Kidney (tissue), 14 donors: ENCODE results near the gene HOXD4. TPM values are rescaled to one million over a fixed set of nuclear protein-coding genes. Genes with fewer than 3 reads are reported as not detected.

Source experiments
- DNase-seq, 5 donors: peaks; one replicate each; pipeline ENCODE4 v3.0.0-alpha.2; 2013 to 2020
- FAIRE-seq: peaks from 2 replicates; lab custom pipeline; 2012; peaks lifted over from hg19 to GRCh38; lab: Jason Lieb, UNC
- H3K27ac ChIP-seq, 2 donors: one replicate each; pipeline ENCODE4 v1.7.0; 2013; ENCODE audit warnings: low read depth in 2 of 2, low read length in 2 of 2, inconsistent platforms in 1 of 2
- H3K27me3 ChIP-seq: one replicate; pipeline ENCODE4 v1.7.1; 2013; ENCODE audit warnings: low read length, inconsistent platforms; ENCODE audit not compliant: control insufficient read depth, insufficient read depth
- H3K36me3 ChIP-seq, 3 donors: one replicate each; pipeline versions ENCODE4 v1.7.0 to v1.7.1; 2013; ENCODE audit warnings: low read length in 3 of 3, control low read depth in 1 of 3, inconsistent platforms in 1 of 3; ENCODE audit not compliant: insufficient read depth in 3 of 3, control insufficient read depth in 2 of 3
- H3K4me1 ChIP-seq, 3 donors: one replicate each; pipeline versions ENCODE4 v1.7.0 to v1.7.1; 2013; ENCODE audit warnings: low read length in 3 of 3, inconsistent platforms in 1 of 3, low read depth in 1 of 3; ENCODE audit not compliant: control insufficient read depth in 2 of 3, insufficient read depth in 2 of 3
- H3K4me3 ChIP-seq, 3 donors: one replicate each; pipeline versions ENCODE4 v1.7.0 to v1.8.1; 2013; ENCODE audit warnings: low read length in 3 of 3, control low read depth in 1 of 3, inconsistent platforms in 1 of 3
- H3K9ac ChIP-seq, 3 donors: one replicate each; pipeline versions ENCODE4 v1.7.0 to v1.7.1; 2013; ENCODE audit warnings: low read length in 3 of 3, control low read depth in 1 of 3, inconsistent platforms in 1 of 3
- H3K9me3 ChIP-seq, 3 donors: one replicate each; pipeline versions ENCODE4 v1.7.0 to v1.7.1; 2013; ENCODE audit warnings: low read length in 3 of 3, control low read depth in 1 of 3, inconsistent platforms in 1 of 3; ENCODE audit not compliant: control insufficient read depth in 2 of 3, insufficient read depth in 1 of 3
- intact Hi-C: fragments of 100-400 bp; cut with DNase I; formaldehyde crosslinking; loops from one replicate; pipeline ENCODE4 v1.11.1; 2022
- polyA plus RNA-seq: library from polyadenylated mRNA; stranded (reverse); fragments of 350-450 nt; fragmentation: Illumina TruSeq; extraction: RNeasy Lipid Tissue Mini Kit (QIAGEN cat#74804); gene quantifications from one replicate; pipeline ENCODE4 v1.2.3, GENCODE V29; 2014; ENCODE audit warnings: low read depth, low replicate concordance; ENCODE audit not compliant: insufficient read depth
- total RNA-seq: library from RNA; stranded (reverse); fragmentation: NEBNext Ultra II Directional; extraction: Animal tissue kit (Norgen Biotek cat#: 25700); gene quantifications from one replicate; pipeline ENCODE4 v1.2.1, GENCODE V29; 2021
- TF ChIP-seq, protein P1 (sequence below): IDR thresholded peaks from 3 replicates; pipeline ENCODE4 v1.5.1; 2012; ENCODE audit warnings: mild to moderate bottlenecking, moderate library complexity, borderline replicate concordance; ENCODE audit not compliant: insufficient read depth; ENCODE audit errors: extremely low read depth
- donor health status: control.
- donor health status: control.
- donor health status: control.
- donor health status: control.
- donor health status: control.
- donor health status: DM: yes; HTN: yes; CAD: no.
- donor health status: Normal renal cell carcinoma (clear cell type).

HOXD4 gene
- total and polyA plus RNA-seq, 2 donors from 2014 or later, result 12.1 to 27.8 TPM

DNA sequence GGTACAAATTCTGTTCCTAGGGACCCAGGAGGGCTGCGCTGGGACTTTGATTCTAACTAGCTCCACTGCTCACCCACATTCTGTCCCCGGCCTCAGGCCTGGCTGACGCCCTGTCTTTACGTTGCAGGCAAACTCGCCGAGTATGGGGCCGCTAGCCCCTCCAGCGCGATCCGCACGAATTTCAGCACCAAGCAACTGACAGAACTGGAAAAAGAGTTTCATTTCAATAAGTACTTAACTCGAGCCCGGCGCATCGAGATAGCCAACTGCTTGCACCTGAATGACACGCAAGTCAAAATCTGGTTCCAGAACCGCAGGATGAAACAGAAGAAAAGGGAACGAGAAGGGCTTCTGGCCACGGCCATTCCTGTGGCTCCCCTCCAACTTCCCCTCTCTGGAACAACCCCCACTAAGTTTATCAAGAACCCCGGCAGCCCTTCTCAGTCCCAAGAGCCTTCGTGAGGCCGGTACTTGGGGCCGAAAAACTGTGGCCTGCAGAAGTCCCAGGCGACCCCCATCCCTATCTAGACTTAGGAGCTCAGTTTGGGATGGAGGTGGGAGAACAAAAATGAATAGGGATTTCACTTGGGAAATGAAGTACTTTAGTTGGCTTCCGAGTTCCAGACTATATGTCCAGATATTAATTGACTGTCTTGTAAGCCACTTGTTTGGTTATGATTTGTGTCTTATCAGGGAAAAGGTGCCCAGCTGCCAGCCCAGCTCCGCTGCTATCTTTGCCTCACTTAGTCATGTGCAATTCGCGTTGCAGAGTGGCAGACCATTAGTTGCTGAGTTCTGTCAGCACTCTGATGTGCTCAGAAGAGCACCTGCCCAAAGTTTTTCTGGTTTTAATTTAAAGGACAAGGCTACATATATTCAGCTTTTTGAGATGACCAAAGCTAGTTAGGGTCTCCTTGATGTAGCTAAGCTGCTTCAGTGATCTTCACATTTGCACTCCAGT lies 38.6 kb downstream of the HOXD4 start:
- peak overlapping the region in 2 of 3 donors; percentile 20 to 53 for H3K9ac ChIP-seq
- intact Hi-C loops, result no loop called here
- peak in 2 of 5 donors; percentile 58 to 67 for DNase-seq

DNA sequence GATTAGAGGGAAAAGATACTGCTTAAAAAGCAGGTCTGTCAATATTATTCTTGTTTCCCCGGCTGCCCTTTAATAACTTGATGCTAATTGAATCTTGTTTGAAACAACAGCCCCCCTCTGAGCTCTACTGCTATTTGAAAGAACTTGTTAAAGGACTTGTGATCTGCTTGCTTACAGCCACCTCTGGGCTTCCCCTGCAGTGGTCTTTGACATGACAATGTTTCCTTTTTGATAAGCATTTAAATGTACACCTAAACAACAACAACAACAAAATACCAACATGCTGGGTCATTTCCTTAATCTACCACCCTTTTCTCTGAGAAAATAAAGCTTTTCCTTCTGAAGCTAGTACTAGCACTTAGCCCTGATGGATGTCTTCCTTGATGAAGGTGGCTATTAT lies 41.0 kb downstream of the HOXD4 start:
- Histone ChIP-seq H3K4me3 (no peak overlapping the region), H3K27me3 (no peaks in the 10 kb centered on the region), H3K9ac (no peak overlapping the region), H3K9me3 (no peaks in the 10 kb centered on the region), H3K27ac (no peak overlapping the region), H3K4me1 (peaks cover 0 to 2% (median 0%) of the 10 kb centered on the region in 3 donors), H3K36me3 (no peaks in the 10 kb centered on the region)
- FAIRE-seq (no peak), DNase-seq (peak in 2 of 5 donors; percentile 19 to 34)
- TF ChIP-seq, protein P1, sequence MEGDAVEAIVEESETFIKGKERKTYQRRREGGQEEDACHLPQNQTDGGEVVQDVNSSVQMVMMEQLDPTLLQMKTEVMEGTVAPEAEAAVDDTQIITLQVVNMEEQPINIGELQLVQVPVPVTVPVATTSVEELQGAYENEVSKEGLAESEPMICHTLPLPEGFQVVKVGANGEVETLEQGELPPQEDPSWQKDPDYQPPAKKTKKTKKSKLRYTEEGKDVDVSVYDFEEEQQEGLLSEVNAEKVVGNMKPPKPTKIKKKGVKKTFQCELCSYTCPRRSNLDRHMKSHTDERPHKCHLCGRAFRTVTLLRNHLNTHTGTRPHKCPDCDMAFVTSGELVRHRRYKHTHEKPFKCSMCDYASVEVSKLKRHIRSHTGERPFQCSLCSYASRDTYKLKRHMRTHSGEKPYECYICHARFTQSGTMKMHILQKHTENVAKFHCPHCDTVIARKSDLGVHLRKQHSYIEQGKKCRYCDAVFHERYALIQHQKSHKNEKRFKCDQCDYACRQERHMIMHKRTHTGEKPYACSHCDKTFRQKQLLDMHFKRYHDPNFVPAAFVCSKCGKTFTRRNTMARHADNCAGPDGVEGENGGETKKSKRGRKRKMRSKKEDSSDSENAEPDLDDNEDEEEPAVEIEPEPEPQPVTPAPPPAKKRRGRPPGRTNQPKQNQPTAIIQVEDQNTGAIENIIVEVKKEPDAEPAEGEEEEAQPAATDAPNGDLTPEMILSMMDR, result no peak
- intact Hi-C loops, result no loop called here

More for the DNA sequence above, 38.6 kb downstream of the HOXD4 start:
- no peaks in the 10 kb centered on the region for H3K36me3 ChIP-seq
- H3K4me3 ChIP-seq, result peak overlapping the region; percentile 59 to 85 (median 65)
- no peaks in the 10 kb centered on the region for H3K9me3 ChIP-seq
- peak overlapping the region in 1 of 2 donors; percentile 37 for H3K27ac ChIP-seq
- H3K4me1 ChIP-seq, result peaks cover 0 to 4% (median 0%) of the 10 kb centered on the region in 3 donors
- H3K27me3 ChIP-seq, result no peaks in the 10 kb centered on the region
- TF ChIP-seq, protein P1, result no peak
- no peak for FAIRE-seq

DNA sequence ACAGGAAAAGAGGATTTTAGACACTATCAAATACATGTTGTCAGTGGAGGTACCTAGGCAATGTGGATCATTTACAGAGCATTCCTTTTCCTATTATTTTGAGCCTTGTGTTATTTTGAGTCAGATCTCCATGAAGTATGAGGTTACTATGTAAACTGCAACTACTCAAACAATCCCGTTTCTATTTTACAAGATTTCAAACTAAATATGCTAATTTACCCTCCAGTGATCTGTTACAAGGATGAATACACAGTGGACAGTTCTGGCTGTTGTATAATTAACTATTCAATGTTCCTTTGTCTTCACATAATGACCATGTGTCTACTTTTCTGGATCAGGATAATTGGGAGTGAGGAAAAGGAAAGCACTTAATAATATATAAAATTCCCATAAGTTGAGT lies 41.7 kb downstream of the HOXD4 start:
- FAIRE-seq, result no peak
- Histone ChIP-seq H3K9me3 (no peaks in the 10 kb centered on the region), H3K27me3 (no peaks in the 10 kb centered on the region), H3K4me1 (peaks cover 0 to 2% (median 0%) of the 10 kb centered on the region in 3 donors), H3K27ac (no peak overlapping the region), H3K9ac (no peak overlapping the region), H3K4me3 (no peak overlapping the region), H3K36me3 (no peaks in the 10 kb centered on the region)
- TF ChIP-seq, protein P1, result no peak
- intact Hi-C loops, result no loop called here
- peak in 2 of 5 donors; percentile 41 to 78 for DNase-seq
